GM21717 (cell line): ENCODE data around the gene RPS19.
A peak's percentile ranks its signal among the peaks of the same experiment; 100 is the strongest.

Experiments
- ATAC-seq: cut with Tn5 transposase; IDR thresholded peaks from one replicate; pipeline ENCODE4 v1.9.1; 2021; ENCODE audit warnings: mild to moderate bottlenecking, moderate library complexity; ENCODE audit not compliant: unreplicated experiment

The RPS19 gene

GRCh38 chr19:41877916-41878905, 18.2 kb downstream of the RPS19 start:
- no peak for ATAC-seq

- ATAC-seq = no peak
These were observed 19.0 kb downstream of the RPS19 start for GRCh38 chr19:41879080-41879479.

GRCh38 chr19:41879670-41880328, 19.7 kb downstream of the RPS19 start:
- no peak for ATAC-seq

- no peak for ATAC-seq
These were observed 20.3 kb downstream of the RPS19 start for GRCh38 chr19:41880329-41880708.

GRCh38 chr19:41882568-41883462, 22.8 kb downstream of the RPS19 start, which contains the start of gene ARHGEF1:
ARHGEF1 (plus strand) TSS chr19:41883184; CDS start chr19:41888083, 4,899 bp downstream.
- ATAC-seq = no peak

GRCh38 chr19:41883463-41883820, 23.4 kb downstream of the RPS19 start:
- no peak for ATAC-seq

- ATAC-seq = peak; percentile 65
These were observed 24.0 kb downstream of the RPS19 start for GRCh38 chr19:41883821-41884733.

- ATAC-seq = no peak
These were observed 27.0 kb downstream of the RPS19 start for GRCh38 chr19:41886761-41887710.

GRCh38 chr19:41887711-41888382, 27.8 kb downstream of the RPS19 start:
- no peak for ATAC-seq

GRCh38 chr19:41888926-41889325, 28.9 kb downstream of the RPS19 start:
- ATAC-seq = no peak

GRCh38 chr19:41889896-41890295, 29.8 kb downstream of the RPS19 start:
- ATAC-seq = no peak

- ATAC-seq = no peak
These were observed 30.9 kb downstream of the RPS19 start for GRCh38 chr19:41890936-41891335.

- no peak for ATAC-seq
These were observed 32.3 kb downstream of the RPS19 start for GRCh38 chr19:41892173-41892902.

- ATAC-seq = no peak
These were observed 33.8 kb downstream of the RPS19 start for GRCh38 chr19:41893899-41894298.

- no peak for ATAC-seq
These were observed 34.3 kb downstream of the RPS19 start for GRCh38 chr19:41894350-41894749.

GRCh38 chr19:41895745-41896580, 35.9 kb downstream of the RPS19 start:
- ATAC-seq = no peak

- ATAC-seq = no peak
These were observed 36.5 kb downstream of the RPS19 start for GRCh38 chr19:41896581-41896942.
